Measurements from ENCODE around the gene KIAA0232.

DNA sequence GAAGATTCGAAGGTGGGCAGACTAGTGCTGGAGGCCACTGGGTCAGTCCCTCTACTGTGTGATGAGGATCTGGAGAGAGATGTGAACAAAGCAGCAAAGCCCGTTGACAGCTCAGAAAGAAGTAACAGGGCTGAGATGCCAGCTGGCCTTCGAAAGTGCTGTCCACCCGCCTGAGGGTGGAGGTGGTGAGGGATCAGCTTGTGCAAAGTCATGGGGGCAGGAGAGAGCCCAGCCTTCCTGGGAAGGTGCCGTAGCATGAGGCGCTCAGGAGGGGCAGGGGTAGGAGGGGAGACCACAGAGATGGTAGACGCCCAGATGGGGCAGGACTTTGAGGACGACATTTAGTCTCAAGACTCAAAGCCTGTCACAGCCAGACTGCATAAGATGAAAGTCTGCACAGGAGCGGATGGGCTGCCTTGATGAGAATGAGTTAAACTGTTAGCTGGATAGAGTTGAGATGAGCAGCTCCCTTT, 146.8 kb downstream of the KIAA0232 start:
- TF ChIP-seq, protein P1, sequence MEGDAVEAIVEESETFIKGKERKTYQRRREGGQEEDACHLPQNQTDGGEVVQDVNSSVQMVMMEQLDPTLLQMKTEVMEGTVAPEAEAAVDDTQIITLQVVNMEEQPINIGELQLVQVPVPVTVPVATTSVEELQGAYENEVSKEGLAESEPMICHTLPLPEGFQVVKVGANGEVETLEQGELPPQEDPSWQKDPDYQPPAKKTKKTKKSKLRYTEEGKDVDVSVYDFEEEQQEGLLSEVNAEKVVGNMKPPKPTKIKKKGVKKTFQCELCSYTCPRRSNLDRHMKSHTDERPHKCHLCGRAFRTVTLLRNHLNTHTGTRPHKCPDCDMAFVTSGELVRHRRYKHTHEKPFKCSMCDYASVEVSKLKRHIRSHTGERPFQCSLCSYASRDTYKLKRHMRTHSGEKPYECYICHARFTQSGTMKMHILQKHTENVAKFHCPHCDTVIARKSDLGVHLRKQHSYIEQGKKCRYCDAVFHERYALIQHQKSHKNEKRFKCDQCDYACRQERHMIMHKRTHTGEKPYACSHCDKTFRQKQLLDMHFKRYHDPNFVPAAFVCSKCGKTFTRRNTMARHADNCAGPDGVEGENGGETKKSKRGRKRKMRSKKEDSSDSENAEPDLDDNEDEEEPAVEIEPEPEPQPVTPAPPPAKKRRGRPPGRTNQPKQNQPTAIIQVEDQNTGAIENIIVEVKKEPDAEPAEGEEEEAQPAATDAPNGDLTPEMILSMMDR (IDR thresholded peaks at IDR 0.05; ENCODE audit: low read depth, low read length): no peak
- TF ChIP-seq EZH2phosphoT487 (IDR thresholded peaks at IDR 0.05; ENCODE audit: low read depth): no peak

Data from OCI-LY3 (cell line).